ENCODE results near the gene UGT1A4. TPM values are rescaled to one million over a fixed set of nuclear protein-coding genes. Genes with fewer than 3 reads are reported as not detected.

The UGT1A4 gene
- total RNA-seq, 3 donors from 2014 or later = 2.4 to 7.0 (median 2.9) TPM

GRCh38 chr2:233815861-233816260 lies 97.3 kb downstream of the UGT1A4 start:
- DNase-seq (no peak), ATAC-seq (no peak)
- H3K9me3 ChIP-seq = no peaks in the 10 kb centered on the region
- no peaks in the 10 kb centered on the region for H3K36me3 ChIP-seq (ENCODE audit: low read depth)
- TF ChIP-seq CTCF (IDR thresholded peaks at IDR 0.05) = no peak
- intact Hi-C loops (cut with DNase I, micrococcal nuclease) = no loop called here
- no peak overlapping the region for H3K4me3 ChIP-seq
- no peaks in the 10 kb centered on the region for H3K4me1 ChIP-seq (ENCODE audit: low read depth)

GRCh38 chr2:233816334-233816733 lies 97.8 kb downstream of the UGT1A4 start:
- no peak for TF ChIP-seq CTCF (IDR thresholded peaks at IDR 0.05)
- Histone ChIP-seq H3K36me3 (ENCODE audit: low read depth) (no peaks in the 10 kb centered on the region), H3K4me1 (ENCODE audit: low read depth) (no peaks in the 10 kb centered on the region), H3K4me3 (no peak overlapping the region), H3K9me3 (no peaks in the 10 kb centered on the region)
- intact Hi-C loops (cut with DNase I, micrococcal nuclease) = no loop called here
- ATAC-seq (no peak), DNase-seq (peak in 1 of 3 donors; percentile 7)

GRCh38 chr2:233816771-233817170 lies 98.2 kb downstream of the UGT1A4 start:
- Histone ChIP-seq H3K36me3 (ENCODE audit: low read depth) (no peaks in the 10 kb centered on the region), H3K4me1 (ENCODE audit: low read depth) (no peaks in the 10 kb centered on the region), H3K9me3 (no peaks in the 10 kb centered on the region), H3K4me3 (no peak overlapping the region)
- intact Hi-C loops (cut with DNase I, micrococcal nuclease) = no loop called here
- ATAC-seq (no peak), DNase-seq (peak in 1 of 3 donors; percentile 16)
- TF ChIP-seq CTCF (IDR thresholded peaks at IDR 0.05) = no peak

- H3K36me3 ChIP-seq (ENCODE audit: low read depth) = no peaks in the 10 kb centered on the region
- ATAC-seq (peak; percentile 14), DNase-seq (no peak)
- TF ChIP-seq CTCF (IDR thresholded peaks at IDR 0.05) = no peak
- no peaks in the 10 kb centered on the region for H3K9me3 ChIP-seq
- no peaks in the 10 kb centered on the region for H3K4me1 ChIP-seq (ENCODE audit: low read depth)
- intact Hi-C loops (cut with DNase I, micrococcal nuclease) = no loop called here
- H3K4me3 ChIP-seq = no peak overlapping the region
Observed at GRCh38 chr2:233817361-233817911, 98.9 kb downstream of the UGT1A4 start.

- ATAC-seq = peak; percentile 52
- DNase-seq = no peak
- Histone ChIP-seq H3K36me3 (ENCODE audit: low read depth) (no peaks in the 10 kb centered on the region), H3K4me3 (no peak overlapping the region), H3K9me3 (no peaks in the 10 kb centered on the region), H3K4me1 (ENCODE audit: low read depth) (no peaks in the 10 kb centered on the region)
- TF ChIP-seq CTCF (IDR thresholded peaks at IDR 0.05) = no peak
- intact Hi-C loops (cut with DNase I, micrococcal nuclease) = no loop called here
Observed at GRCh38 chr2:233817995-233818638, 99.6 kb downstream of the UGT1A4 start.
